ENCODE data around the gene UAP1.

- TF ChIP-seq GATA3 (IDR thresholded peaks at IDR 0.05; ENCODE audit: low read depth, low read length) (no peak), GATA2 (IDR thresholded peaks at IDR 0.05; ENCODE audit: low read depth, low read length) (no peak)
These were observed 67.6 kb downstream of the UAP1 start for GRCh38 chr1:162629077-162629627.

Data from SH-SY5Y (cell line).